ENCODE measurements around the gene ZNF544.

ZNF544 gene

DNA sequence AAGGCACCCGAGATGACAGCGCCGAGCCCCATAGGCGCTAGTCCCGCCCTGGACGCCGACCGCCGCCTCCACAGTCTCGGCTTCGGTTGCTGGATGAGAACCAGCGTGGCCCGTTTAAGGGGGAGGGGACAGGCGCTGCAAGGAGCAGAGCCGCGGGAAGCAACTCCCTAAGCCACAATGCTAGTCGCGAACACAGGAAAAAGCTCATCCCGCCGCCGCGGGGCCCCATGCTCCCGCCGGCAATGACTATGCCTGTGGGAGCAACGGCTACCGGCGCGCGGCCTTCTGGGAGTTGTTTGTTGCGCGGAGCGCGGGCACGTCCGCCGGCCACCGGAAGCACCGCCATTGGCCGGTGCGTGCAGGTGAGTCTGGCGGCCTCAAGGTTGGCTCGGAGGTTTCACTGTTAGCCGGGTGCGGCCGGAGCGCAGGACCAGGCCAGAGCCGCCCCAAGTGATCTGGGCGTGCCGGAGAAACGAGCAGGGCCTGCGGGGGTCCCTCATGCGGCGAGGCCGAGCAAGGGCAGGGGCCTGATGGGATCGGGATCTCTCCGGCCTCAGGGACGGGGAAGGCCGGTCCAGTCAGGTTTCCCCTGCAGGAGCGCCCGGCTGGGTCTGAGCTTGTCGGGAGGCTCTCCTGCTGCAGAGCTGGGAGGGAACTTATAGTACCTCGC, at the start of gene ZNF544:
Gene ZNF544, plus strand, starts transcription at position 330 of the 670 bp plus-strand sequence. CDS start 15,110 bp downstream, outside the sequence.
- peak; percentile 73 for DNase-seq (ENCODE audit: low read depth)

DNA sequence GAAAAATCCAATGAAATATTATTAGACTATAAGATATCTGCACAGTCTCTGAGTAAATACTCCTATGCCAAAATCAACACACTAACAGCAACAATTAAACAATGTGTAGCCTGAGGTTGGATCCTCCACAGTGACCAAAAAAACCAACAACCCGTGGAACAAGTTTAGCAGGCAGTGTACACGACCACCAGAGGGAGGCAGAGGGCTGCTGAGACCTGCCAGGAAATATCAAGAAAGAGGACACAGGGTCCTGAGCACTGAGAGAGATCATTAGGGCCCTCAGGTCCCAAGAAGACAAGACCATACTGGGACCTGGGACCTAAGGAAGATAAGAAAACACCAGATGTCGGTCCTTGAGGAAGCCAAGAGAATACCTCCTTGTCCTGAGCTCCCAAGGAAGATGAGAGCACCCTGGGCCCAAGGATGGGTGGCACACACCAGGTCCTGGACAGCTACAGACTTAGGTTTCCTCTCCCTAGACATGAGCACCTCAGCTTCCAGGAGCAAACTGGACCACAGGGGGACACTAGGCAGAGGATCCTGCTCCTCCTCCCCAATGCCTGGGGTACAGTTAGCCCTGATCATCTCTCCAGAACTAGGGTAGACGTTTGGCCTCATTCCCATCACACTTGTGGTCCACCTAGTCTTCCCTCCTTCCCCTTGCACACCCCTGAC, 46.7 kb upstream of the ZNF544 start:
- peak; percentile 52 for DNase-seq (ENCODE audit: low read depth)

DNA sequence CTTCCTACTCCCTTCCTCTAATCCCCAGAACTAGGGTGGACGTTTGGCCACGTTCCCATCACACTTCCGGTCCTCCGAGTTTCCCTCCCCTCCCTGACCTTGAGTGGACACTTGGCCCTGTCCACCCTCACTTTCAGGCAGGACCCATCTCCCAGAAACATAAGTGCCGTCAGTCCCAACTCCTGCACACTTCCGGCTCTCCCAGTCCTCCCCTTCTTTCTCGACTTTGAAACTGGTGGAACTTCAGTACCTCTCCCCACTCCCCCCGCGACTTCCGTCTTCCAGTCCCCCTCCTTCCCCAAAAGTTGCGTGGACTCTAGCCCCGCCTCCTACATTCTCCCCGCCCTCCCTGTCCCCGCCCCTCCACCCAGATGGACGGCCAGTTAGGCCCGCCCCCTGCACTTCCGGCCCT, 46.1 kb upstream of the ZNF544 start:
- no peak for DNase-seq (ENCODE audit: low read depth)

DNA sequence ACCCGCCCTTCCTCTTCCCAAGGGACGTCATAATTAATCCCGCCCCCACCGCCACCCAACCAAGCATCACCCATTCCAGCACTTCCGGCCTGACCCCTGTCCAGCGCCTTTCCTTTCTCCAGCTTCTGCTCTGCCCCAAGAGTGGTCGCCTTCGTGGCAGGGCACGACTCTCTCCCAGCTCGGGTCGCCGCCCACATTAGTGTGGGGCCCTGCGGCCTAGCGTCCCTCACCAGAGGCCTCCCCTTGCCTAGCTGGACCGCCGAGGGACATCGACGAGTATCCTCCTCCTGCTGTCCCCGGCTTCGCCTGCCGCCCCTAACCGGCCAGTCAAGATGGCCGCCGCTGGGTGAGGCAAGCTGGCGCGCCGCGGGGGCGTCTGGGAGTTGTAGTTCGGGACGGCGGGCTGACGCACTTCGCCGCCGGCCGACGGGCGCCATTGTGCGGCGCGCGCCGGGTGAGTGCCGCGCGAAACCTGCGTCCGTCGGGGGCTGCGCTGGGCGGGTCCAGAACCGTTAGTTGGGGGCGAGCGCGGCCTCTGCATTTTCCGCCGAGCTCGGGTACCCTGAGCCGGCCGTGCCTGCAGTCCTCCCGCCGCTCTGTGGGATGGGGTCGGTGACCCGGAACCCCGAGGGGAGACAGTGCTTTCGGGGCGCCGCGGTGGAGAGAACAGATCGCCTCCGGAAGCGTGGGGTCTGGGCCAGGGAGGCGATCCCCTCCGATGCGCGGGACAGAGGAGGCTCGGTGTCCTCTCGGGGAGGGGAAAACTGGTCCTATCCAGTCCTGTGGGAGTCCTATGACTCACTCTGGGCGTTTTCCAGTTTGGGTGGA, 45.5 kb upstream of the ZNF544 start, which contains the start of gene ZNF274:
Gene ZNF274, plus strand, starts transcription at position 73 of the 828 bp plus-strand sequence. CDS start 905 bp downstream, outside the sequence.
- peak; percentile 92 for DNase-seq (ENCODE audit: low read depth)

DNA sequence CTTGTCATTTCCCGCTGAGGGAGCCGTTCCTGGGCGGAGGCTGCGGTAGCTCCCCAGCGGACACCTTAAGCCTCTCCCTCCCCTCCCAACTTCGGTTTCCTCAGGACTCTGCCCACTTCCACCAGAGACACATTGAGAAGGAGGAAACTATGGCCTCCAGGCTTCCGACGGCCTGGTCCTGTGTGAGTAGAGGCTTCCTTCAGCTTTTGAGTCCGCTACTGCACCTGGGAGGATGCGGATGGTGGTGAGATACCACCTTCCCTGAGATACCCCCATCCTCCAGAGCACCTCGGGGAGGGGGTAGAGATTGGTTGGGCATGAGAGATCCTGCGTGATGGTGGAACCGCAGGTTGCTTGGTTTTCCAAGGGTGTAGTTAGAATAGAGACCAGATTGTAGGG, 44.9 kb upstream of the ZNF544 start:
- DNase-seq (ENCODE audit: low read depth): no peak

DNA sequence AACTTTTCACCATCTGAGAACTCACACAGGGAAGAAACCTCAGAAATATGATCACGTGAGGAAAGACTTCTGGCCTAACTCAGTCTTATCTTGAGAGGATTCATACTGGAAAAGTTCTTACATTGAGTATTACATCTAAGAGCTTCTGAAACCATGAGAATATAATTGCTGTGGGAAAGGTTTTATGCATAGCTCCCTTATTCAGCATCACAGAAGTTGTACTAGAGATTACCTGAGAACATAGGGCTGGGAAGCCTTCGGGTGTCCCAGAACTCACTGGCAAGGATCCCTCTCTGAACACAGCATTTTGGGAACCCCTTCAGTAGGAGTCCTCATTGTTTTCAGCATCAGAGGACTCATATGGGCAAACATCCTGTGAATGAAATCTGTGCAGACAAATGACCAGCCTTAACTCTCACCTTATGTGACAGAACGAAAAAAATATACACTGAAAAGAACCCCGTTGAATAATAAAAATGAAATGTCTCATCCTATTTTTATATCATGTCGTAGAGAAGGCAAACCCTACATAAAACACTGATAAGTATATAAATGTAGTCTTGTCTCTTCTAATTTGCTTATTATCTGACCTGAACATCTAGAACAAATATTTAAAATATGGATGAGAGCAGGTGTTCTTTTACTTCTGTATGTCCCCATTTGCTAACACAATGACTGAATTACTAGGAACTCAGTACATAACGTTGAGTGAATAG, 31.7 kb upstream of the ZNF544 start:
- no peak for DNase-seq (ENCODE audit: low read depth)

DNA sequence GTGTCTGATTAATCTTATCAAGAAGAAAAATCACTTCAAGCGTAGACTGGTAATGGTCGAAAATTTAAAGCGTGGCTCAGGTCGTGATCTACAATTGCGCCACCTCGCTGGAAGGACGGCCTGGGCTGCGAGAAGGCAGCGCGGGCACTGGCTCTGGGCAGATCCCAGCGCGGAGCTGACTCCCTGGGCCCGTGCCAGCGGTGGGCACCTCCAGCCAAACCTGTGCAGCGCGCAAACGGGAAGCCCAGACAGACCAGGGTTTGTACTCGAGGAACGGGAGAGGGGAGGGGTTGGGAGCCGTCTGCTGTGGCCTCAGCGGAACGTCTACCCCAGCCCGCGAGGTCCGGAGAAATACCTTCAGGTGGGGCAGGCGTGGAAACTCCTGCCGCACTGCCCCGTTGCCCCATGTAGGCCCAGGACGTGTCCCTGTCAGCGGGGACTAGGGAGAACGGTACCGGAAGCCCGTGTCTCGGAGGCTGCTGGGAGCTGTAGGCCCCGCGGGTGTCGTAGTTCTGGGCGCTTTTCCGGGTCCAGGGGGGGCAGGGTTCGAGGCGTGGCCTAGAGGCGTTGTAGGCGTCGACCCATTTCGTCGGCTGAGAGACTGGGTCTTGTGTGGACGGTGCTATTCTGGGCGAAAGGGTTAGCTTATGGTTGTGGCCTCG, 24.8 kb upstream of the ZNF544 start:
- no peak for DNase-seq (ENCODE audit: low read depth)

DNA sequence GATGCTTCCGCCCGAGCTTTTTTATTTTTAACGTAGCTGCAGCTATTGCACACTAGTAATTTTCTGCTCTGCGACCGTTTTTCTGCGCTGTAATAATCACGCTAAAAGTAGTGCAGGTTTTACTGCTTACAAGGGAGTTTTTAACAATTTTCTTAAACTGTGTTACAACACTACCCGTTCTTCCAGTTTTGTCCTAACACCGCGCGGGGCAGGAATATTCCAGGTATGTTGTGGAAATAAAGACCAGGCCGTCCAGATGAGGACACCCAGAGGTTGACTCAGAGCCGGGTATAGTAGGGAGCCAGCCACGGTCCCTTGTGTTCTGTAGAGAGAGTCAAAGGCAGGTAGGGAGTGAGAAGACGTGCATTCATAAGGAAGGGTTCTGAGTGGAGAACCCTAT, 24.1 kb upstream of the ZNF544 start:
- no peak for DNase-seq (ENCODE audit: low read depth)

DNA sequence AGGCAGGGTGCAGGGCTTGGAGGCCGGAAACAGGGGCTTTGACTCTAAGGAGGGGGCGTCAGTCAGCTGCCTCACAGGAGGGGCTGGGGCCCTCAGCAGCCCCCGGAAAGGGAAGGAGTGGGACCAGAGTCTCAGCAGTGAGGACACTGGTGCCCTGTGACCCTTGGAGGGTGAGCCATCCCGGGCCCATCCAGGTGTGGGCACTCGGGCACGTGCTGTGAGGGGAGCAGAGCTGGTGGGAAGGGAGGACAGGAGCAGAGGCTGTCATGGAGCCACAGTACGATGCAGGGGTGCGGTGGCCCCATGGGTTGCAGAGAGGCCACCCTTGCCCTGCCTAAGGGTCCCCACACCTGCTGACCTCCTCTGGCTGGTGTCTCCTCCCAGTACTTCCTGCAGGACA, 19.1 kb upstream of the ZNF544 start:
- DNase-seq (ENCODE audit: low read depth): no peak

DNA sequence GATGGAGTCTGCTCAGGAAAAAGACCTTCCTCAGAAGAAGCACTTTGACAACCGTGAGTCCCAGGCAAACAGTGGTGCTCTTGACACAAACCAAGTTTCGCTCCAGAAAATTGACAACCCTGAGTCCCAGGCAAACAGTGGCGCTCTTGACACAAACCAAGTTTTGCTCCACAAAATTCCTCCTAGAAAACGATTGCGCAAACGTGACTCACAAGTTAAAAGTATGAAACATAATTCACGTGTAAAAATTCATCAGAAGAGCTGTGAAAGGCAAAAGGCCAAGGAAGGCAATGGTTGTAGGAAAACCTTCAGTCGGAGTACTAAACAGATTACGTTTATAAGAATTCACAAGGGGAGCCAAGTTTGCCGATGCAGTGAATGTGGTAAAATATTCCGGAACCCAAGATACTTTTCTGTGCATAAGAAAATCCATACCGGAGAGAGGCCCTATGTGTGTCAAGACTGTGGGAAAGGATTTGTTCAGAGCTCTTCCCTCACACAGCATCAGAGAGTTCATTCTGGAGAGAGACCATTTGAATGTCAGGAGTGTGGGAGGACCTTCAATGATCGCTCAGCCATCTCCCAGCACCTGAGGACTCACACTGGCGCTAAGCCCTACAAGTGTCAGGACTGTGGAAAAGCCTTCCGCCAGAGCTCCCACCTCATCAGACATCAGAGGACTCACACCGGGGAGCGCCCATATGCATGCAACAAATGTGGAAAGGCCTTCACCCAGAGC, 16.2 kb upstream of the ZNF544 start:
- no peak for DNase-seq (ENCODE audit: low read depth)

DNA sequence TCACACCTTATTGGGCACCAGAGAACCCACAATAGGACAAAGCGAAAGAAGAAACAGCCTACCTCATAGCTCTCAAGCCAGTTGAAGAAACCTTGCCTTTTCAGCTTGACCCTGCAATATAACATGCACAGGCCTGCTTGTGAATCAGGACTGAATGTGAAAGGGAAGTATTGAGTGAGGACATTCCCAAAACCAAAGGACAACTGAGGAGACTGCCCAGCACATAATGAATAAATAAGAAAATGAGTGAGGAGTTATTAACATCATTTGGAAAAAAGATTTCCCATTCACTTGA, 15.7 kb upstream of the ZNF544 start:
- no peak for DNase-seq (ENCODE audit: low read depth)

DNA sequence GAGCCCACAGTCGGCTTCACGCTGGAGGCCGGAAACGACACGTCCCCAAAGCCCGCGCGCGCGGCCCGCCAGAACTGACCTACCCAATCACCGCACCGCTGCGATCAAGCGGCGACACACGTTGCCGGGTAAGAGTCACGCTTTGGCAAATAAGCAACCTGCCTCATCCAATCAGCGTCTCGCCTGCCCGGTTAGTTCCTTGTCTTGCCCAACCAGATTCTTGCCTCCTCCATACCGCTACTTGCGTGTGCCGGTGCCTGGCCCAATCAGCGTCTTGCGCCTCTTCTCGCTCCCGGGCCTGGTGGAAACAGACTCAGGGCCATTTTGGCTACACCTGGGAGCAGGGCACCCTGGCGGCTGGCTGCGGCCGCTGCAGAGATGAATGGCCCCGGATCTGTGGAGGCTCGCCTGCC, 11.6 kb upstream of the ZNF544 start:
- no peak for DNase-seq (ENCODE audit: low read depth)

DNA sequence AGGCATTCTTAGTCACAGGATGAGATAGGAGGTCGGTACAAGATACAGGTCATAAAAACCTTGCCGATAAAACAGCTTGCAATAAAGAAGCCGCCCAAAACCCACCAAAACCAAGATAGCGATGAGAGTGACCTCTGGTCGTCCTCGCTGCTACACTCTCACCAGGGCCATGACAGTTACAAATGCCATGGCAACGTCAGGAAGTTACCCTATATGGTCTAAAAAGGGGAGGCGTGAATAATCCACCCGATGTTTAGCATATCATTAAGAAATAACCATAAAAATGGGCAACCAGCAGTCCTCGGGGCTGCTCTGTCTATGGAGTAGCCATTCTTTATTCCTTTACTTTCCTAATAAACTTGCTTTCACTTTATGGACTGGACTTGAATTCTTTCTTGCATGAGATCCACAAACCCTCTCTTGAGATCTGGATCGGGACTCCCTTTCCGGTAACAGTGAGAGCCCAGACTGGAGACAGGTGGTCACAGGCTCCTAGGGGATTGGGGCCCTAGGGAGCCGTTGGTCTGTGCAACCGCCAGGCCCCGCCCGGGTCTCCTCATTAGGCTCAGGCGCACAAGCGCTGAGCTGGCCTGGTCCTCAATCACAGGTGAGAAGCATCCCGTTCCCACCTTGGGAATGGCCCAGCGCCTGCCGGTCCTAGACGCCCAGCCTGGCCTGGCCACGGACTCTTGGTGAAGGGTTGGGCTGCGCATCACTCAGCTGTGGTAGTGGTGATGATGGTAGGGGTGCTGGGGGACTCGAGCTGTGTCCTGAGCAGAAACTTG, 10.9 kb upstream of the ZNF544 start:
- DNase-seq (ENCODE audit: low read depth): no peak

DNA sequence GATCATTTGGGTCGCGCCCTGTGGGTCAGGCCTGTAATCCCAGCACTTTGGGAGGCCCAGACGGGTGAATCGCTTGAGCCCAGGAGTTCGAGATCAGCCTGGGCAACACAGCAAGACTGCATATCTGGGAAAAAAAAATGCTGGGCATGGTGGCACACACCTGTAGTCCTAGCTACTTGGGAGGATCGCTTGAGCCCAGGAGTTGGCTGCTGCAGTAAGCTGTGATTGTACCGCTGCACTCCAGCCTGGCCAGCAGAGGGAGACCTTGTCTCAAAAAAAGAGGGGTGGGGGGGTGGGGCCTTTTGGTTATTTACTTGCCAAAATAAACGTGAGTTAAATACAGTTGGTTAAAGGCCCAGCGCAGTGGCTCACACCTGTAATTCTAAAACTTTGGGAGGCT, 9.8 kb upstream of the ZNF544 start:
- DNase-seq (ENCODE audit: low read depth): peak; percentile 20

DNA sequence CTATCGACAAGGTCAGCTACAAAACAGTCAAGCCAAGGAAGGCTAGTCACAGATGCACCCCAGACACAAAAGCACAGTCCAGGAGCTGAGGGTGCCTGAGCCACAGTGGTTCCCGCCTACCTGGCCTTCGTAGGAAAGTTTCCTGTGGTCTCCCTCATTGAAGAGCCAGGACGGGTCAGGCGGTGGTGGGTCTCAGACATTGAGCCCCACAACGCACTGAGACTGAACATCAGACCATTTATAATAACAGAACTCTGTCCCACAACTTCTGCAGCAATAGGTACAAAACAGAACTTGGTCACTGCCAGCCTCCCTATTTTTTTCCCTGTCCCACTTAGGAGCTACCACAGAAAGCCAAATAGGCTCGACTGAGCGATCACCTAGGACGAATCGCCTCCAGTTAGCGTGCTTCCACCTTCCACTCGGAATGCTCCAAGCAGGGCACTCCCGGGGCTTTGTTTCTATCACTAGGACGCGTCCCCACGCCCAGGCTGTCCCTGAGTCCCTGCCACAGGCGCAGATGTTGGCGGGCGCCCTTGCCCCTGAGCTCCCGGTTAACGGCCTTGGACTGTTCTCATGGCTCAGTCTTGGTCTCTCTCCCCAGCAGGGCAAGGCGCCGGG, 640 bp upstream of the ZNF544 start:
- no peak for DNase-seq (ENCODE audit: low read depth)

DNA sequence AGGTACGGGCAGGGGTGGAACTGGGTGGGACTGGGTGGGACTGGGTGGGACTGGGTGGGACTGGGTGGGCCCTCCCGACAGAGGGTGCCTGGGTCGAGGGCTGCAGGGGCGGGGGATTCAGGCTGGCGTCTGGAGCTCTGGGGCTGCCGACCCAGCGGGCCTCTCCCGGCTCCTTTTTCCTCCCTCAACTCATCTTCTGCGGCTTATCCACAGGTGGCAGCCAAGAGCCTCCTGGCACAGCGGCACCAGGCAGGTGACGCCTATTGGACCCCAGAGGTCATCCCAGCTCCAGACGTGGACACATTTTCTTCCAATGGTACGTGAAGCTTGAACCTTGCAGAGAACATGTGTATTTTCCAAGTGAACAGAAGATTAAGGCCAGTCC, 533 bp downstream of the ZNF544 start:
- DNase-seq (ENCODE audit: low read depth): peak; percentile 13

DNA sequence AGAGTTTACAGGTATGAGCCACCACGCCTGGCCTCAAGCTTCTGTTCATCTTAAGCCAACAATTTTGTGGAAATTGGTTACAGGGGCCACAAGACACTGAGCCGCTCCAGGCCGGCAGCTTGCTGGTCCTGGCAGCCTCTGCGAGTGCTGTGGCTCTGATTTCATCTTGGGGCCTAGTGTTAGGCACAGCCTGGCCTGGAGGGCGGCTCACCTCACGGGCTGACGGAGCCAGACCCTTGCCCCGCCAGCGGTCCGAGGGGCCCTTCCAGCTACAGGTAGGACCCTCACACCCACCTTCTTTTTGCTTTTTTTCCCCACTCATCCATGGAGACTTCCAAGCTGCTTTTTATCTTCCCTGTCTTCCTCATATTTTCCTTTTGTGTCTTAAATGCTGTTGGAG, 8.6 kb downstream of the ZNF544 start:
- no peak for DNase-seq (ENCODE audit: low read depth)

DNA sequence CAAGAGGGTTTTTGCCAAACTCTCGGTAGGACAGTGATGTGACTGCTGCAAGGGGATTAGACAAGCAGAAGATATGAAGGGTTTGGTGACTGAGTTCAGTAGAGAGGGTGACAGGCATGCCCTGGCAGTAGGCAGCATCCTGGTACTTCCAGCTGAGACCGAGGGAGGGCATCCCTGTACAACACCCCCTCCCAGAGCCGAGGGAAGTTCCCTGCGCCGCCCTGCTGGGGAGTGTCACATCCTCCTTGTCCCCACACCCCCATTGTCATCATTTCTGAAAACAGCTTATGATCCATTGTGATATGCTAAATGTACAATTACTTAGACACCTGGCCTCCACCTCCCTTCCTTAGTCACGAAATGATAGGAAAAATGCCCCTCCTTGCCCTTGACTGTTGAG, 14.6 kb downstream of the ZNF544 start:
- no peak for DNase-seq (ENCODE audit: low read depth)

DNA sequence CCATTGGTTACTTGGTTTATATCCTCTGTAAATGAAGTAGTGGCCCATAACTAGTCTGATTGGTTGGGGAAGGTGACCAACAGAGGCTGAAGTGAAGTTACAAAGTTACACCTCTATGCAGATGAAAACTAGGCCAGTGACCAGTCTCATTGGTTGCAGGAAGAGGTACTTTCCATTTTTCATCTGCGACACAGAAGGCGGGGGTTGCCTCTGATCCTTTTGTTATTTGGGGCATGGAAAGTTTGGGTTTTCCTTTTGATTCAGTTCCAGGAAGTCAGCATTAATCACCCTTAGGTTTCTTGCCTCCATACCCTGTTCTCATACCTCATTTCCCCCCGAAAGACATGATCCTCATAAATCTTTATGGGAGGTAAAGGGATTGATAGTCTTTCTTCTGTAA, 20.2 kb downstream of the ZNF544 start:
- no peak for DNase-seq (ENCODE audit: low read depth)

DNA sequence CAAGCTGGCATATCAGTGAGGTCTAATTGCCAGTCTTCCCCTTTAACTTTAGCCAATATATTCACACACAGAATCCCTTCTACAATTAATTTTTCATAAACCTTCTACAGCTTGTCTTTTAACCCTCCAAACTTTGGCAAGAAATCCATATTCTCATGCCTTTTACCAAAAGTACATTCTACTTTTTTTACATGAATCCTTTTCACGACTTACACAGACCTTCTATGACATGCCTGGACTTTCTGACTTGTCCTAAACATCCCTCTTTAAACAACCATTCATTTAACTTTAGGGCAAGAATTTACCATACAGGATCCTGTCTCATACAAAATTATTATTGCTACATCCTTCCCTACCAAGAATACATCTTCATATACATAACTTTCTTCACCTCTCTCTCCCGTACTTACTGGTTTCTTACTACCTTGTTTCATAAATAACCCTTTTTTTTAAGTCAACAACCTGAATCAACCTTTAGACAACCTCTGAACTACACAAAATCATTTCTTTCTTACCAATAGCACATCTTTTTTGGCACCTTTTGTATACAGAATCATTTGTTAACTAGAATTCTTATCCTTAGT, 23.5 kb downstream of the ZNF544 start:
- no peak for DNase-seq (ENCODE audit: low read depth)
